Measurements from ENCODE around the gene PNPLA7. TPM values are rescaled to one million over a fixed set of nuclear protein-coding genes. Genes with fewer than 3 reads are reported as not detected.

The PNPLA7 gene
- total RNA-seq, 1 experiment from 2014 or later: 1.8 TPM

DNA sequence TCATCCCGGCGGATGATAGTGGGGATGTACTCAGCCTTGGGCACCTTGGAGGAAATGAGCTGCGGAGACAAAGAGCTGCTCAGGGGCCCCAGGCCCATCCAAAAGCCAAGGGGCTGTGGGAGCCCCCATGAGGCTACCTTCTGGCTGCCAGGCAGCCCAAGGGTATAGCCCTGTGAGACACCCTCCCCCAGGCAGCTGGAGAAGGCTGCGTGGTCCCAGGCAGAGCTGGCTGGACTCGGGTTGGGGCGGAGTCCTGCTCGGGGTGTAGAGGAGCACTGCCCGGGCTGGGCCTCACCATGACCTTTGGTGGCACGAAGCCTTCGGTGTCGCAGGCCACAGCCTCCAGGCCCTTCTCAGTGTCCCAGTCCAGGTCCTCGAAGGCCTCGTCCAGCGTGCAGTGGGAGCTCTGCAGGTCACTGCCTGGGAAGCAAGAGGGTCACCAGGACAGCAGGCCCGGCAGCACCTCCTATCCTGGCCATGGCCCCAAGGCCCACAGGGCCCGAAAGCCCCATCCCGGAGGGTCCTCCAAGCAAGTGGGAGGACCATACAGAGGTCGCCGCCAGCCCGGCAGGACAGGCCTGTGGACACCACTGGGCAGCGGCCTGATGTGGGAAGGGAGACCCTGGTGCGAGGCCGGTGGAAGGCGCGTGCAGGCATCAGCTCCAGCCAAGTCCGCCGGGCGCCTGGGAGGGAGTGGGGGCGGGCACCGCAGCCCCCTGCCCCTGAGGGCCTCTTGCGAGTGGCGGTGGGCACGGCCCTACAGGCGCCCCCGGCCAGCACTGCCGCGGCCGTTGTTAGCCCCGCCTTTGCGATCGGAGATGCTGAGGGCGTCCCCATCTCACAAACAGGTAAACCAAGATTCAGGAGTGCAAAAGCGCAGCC, 97.2 kb downstream of the PNPLA7 start:
- BruUV-seq (replicated peaks): no TSS peak
- Histone ChIP-seq H3K27me3 (ENCODE audit: insufficient read depth, low read length) (no peaks in the 10 kb centered on the region), H3K4me3 (replicated peaks in 1 of 2; ENCODE audit: low read depth in 1 of 2, low read length in 2 of 2) (no peak overlapping the region), H2AFZ (ENCODE audit: low read depth, low read length, poor library complexity, severe bottlenecking) (no peak overlapping the region), H3K36me3 (ENCODE audit: control insufficient read depth in 1 of 2, insufficient read depth in 2 of 2, low read length in 2 of 2) (peaks cover 17 to 52% of the 10 kb centered on the region in 2 experiments; a peak in 3 of 4 replicates), H4K20me1 (ENCODE audit: insufficient read depth) (peaks cover 4% of the 10 kb centered on the region; the same call in 1 of the 2 replicates), H3K9ac (ENCODE audit: low read length) (no peak overlapping the region), H3K27ac (ENCODE audit: low read depth, low read length) (peak overlapping the region; percentile 11; the same call in 1 of the 2 replicates), H3K9me3 (ENCODE audit: control insufficient read depth in 1 of 2, insufficient read depth in 1 of 2, low read depth in 1 of 2, low read length in 2 of 2) (no peaks in the 10 kb centered on the region), H3K4me2 (ENCODE audit: low read length) (peak overlapping the region; percentile 45; the same call in 1 of the 2 replicates), H3K79me2 (ENCODE audit: insufficient read depth, low read length) (peaks cover 38% of the 10 kb centered on the region), H3K9me2 (ENCODE audit: insufficient read depth) (no peaks in the 10 kb centered on the region), H3K4me1 (ENCODE audit: control insufficient read depth in 1 of 2, insufficient read depth in 2 of 2, low read length in 2 of 2) (peaks cover 14 to 42% of the 10 kb centered on the region in 2 experiments)
- DNase-seq (ENCODE audit: low read depth, low spot score) (no peak), ATAC-seq (no peak)
- ChIA-PET POLR2A (no interaction called here), CTCF (no interaction called here), RAD21 (ENCODE audit: low non-redundant PET in 1 of 2, low total read pairs in 2 of 2, uncharacterized antibody in 2 of 2, unreplicated experiment in 2 of 2) (no interaction called here)
- intact Hi-C loops (cut with micrococcal nuclease): no loop called here
- TF ChIP-seq ELF1 (IDR thresholded peaks at IDR 0.05; ENCODE audit: borderline replicate concordance, low read depth): no peak

- Histone ChIP-seq H3K9me2 (ENCODE audit: insufficient read depth) (no peaks in the 10 kb centered on the region), H2AFZ (ENCODE audit: low read depth, low read length, poor library complexity, severe bottlenecking) (no peak overlapping the region), H4K20me1 (ENCODE audit: insufficient read depth) (peaks cover 4% of the 10 kb centered on the region; the same call in 1 of the 2 replicates), H3K27me3 (ENCODE audit: insufficient read depth, low read length) (no peaks in the 10 kb centered on the region), H3K79me2 (ENCODE audit: insufficient read depth, low read length) (peaks cover 30% of the 10 kb centered on the region), H3K4me2 (ENCODE audit: low read length) (no peak overlapping the region), H3K9ac (ENCODE audit: low read length) (no peak overlapping the region), H3K4me3 (replicated peaks in 1 of 2; ENCODE audit: low read depth in 1 of 2, low read length in 2 of 2) (no peak overlapping the region), H3K27ac (ENCODE audit: low read depth, low read length) (no peak overlapping the region), H3K9me3 (ENCODE audit: control insufficient read depth in 1 of 2, insufficient read depth in 1 of 2, low read depth in 1 of 2, low read length in 2 of 2) (no peaks in the 10 kb centered on the region), H3K4me1 (ENCODE audit: control insufficient read depth in 1 of 2, insufficient read depth in 2 of 2, low read length in 2 of 2) (peaks cover 9 to 34% of the 10 kb centered on the region in 2 experiments), H3K36me3 (ENCODE audit: control insufficient read depth in 1 of 2, insufficient read depth in 2 of 2, low read length in 2 of 2) (peaks cover 16 to 47% of the 10 kb centered on the region in 2 experiments; a peak in 3 of 4 replicates)
- ChIA-PET RAD21 (ENCODE audit: low non-redundant PET in 1 of 2, low total read pairs in 2 of 2, uncharacterized antibody in 2 of 2, unreplicated experiment in 2 of 2) (no interaction called here), CTCF (no interaction called here), POLR2A (no interaction called here)
- BruUV-seq (replicated peaks): no TSS peak
- DNase-seq (ENCODE audit: low read depth, low spot score) (no peak), ATAC-seq (no peak)
- intact Hi-C loops (cut with micrococcal nuclease): no loop called here
- TF ChIP-seq POLR2A (IDR thresholded peaks at IDR 0.05; ENCODE audit: borderline replicate concordance, extremely low read depth, insufficient read depth, insufficient read length) (no peak), REST (IDR thresholded peaks at IDR 0.05; ENCODE audit: low read depth) (no peak), CBX3 (IDR thresholded peaks at IDR 0.05; ENCODE audit: low read depth) (no peak), ATF3 (IDR thresholded peaks at IDR 0.05) (no peak), EZH2 (IDR thresholded peaks at IDR 0.05) (no peak), SRF (IDR thresholded peaks at IDR 0.05; ENCODE audit: low read depth) (no peak), CEBPB (IDR thresholded peaks at IDR 0.05; ENCODE audit: low read depth) (no peak), TCF7L2 (IDR thresholded peaks at IDR 0.05; ENCODE audit: borderline replicate concordance, extremely low read depth, insufficient read depth, insufficient read length) (no peak), JUND (IDR thresholded peaks at IDR 0.05) (no peak), ZNF274 (IDR thresholded peaks at IDR 0.05; ENCODE audit: low read depth, low read length) (no peak)
- TF ChIP-seq, protein P1, sequence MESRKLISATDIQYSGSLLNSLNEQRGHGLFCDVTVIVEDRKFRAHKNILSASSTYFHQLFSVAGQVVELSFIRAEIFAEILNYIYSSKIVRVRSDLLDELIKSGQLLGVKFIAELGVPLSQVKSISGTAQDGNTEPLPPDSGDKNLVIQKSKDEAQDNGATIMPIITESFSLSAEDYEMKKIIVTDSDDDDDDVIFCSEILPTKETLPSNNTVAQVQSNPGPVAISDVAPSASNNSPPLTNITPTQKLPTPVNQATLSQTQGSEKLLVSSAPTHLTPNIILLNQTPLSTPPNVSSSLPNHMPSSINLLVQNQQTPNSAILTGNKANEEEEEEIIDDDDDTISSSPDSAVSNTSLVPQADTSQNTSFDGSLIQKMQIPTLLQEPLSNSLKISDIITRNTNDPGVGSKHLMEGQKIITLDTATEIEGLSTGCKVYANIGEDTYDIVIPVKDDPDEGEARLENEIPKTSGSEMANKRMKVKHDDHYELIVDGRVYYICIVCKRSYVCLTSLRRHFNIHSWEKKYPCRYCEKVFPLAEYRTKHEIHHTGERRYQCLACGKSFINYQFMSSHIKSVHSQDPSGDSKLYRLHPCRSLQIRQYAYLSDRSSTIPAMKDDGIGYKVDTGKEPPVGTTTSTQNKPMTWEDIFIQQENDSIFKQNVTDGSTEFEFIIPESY (IDR thresholded peaks at IDR 0.05; ENCODE audit: extremely low read depth, insufficient replicate concordance, low read length): no peak
Measured at GRCh38 chr9:137452006-137452760, 98.0 kb downstream of the PNPLA7 start.
